MM.1S (cell line): ENCODE data around the gene TFRC.

Source experiments
- EZH2 ChIP-seq: fragments of 300-600 bp; sonication (generic); optimal IDR thresholded peaks from 2 replicates; pipeline ENCODE3; 2017; ENCODE audit warnings: low read depth, mild to moderate bottlenecking, antibody characterized with exemption, low read length, mixed read lengths
- EZH2phosphoT487 ChIP-seq: fragments of 300-600 bp; sonication (generic); IDR thresholded peaks from 2 replicates; pipeline ENCODE4 v1.6.1; 2018; ENCODE audit warnings: antibody characterized with exemption, low read length
- TF ChIP-seq, protein P1 (sequence below): fragments of 300-600 bp; sonication (generic); IDR thresholded peaks from 2 replicates; pipeline ENCODE4 v1.5.1; 2016; ENCODE audit warnings: antibody characterized with exemption, low read length, mixed read lengths

GRCh38 chr3:196042673-196043072 is 39.2 kb downstream of the TFRC start:
- TF ChIP-seq, protein P1, sequence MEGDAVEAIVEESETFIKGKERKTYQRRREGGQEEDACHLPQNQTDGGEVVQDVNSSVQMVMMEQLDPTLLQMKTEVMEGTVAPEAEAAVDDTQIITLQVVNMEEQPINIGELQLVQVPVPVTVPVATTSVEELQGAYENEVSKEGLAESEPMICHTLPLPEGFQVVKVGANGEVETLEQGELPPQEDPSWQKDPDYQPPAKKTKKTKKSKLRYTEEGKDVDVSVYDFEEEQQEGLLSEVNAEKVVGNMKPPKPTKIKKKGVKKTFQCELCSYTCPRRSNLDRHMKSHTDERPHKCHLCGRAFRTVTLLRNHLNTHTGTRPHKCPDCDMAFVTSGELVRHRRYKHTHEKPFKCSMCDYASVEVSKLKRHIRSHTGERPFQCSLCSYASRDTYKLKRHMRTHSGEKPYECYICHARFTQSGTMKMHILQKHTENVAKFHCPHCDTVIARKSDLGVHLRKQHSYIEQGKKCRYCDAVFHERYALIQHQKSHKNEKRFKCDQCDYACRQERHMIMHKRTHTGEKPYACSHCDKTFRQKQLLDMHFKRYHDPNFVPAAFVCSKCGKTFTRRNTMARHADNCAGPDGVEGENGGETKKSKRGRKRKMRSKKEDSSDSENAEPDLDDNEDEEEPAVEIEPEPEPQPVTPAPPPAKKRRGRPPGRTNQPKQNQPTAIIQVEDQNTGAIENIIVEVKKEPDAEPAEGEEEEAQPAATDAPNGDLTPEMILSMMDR = no peak
- no peak for TF ChIP-seq EZH2phosphoT487
- TF ChIP-seq EZH2 = no peak
